Measurements from ENCODE around the gene EEA1. TPM values are rescaled to one million over a fixed set of nuclear protein-coding genes. Genes with fewer than 3 reads are reported as not detected.

EEA1 gene
- total and polyA plus RNA-seq, 10 of the 15 experiments (the other 5 are each of a cell fraction or from before 2014, with no cell fraction given): 5.5 to 40.3 (median 13.5) TPM

DNA sequence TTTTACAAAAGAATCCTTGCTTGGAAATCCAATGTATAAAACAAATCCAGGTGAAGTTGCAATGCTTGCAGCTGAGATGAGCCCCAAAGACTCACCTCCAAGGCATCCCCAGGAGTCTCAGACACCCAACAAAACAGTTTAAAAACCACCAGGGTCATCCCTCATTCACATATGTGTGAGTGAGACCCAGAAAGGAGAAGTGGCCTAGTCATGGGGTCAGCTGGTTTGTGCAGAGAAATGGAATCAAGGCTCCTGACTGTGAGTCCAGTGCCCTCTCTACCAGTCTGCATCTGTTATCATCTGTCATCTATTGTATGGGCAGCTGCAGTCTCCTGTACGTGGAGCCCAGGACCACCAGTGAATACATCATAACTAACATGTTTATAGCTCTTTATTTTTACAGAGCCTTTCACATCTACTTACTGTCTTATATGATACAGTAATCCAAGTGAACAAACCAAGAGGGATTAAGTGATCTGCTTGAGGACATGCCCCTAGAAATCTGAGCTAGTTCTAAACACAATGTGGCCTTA is 199.3 kb downstream of the EEA1 start:
- intact Hi-C loops (cut with micrococcal nuclease; ENCODE audit: unreplicated experiment) (no loop called here), in situ Hi-C loops (cut with MboI) (no loop called here)
- SMC1A ChIA-PET (ENCODE audit: uncharacterized antibody, unreplicated experiment): interaction anchor here (0.9 to 1.6 kb wide), 4 partner anchors 22 to 1348 kb away, joined by 3 to 4 read pairs (median 3); no protein-coding TSS in a partner anchor
- no peak for FAIRE-seq
- TF ChIP-seq, protein P1, sequence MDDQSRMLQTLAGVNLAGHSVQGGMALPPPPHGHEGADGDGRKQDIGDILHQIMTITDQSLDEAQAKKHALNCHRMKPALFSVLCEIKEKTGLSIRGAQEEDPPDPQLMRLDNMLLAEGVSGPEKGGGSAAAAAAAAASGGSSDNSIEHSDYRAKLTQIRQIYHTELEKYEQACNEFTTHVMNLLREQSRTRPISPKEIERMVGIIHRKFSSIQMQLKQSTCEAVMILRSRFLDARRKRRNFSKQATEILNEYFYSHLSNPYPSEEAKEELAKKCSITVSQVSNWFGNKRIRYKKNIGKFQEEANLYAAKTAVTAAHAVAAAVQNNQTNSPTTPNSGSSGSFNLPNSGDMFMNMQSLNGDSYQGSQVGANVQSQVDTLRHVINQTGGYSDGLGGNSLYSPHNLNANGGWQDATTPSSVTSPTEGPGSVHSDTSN (IDR thresholded peaks at IDR 0.05; ENCODE audit: insufficient replicate concordance, low read depth, low read length): no peak
- peak; percentile 81 for TF ChIP-seq SPI1 (IDR thresholded peaks at IDR 0.05; ENCODE audit: borderline replicate concordance, insufficient read depth, low read depth, low read length)
- no peak overlapping the region for H3K4me3 ChIP-seq
- no peaks in the 10 kb centered on the region for H3K4me1 ChIP-seq (ENCODE audit: control insufficient read depth, insufficient read depth, low read length)
- CTCF ChIA-PET: interaction anchor here (1.3 to 1.7 kb wide), 2 partner anchors 39 to 1348 kb away, joined by 4 to 5 read pairs; no protein-coding TSS in a partner anchor
- DNase-seq (ENCODE audit: low read depth, low spot score): no peak
- peak; percentile 79 for ATAC-seq
- no peaks in the 10 kb centered on the region for H3K27me3 ChIP-seq (replicated peaks in 1 of 2; ENCODE audit: control insufficient read depth in 2 of 2, insufficient read depth in 2 of 2, low read length in 1 of 2)
- no TSS peak for BruUV-seq (replicated peaks)
- H3K79me2 ChIP-seq (ENCODE audit: control insufficient read depth, insufficient read depth, low read length): no peaks in the 10 kb centered on the region
- no peaks in the 10 kb centered on the region for H3K9me3 ChIP-seq (replicated peaks; ENCODE audit: control insufficient read depth, insufficient read depth, low read length)
- no peak overlapping the region for H2AFZ ChIP-seq (ENCODE audit: control insufficient read depth, low read depth, low read length)
- no peaks in the 10 kb centered on the region for H4K20me1 ChIP-seq (ENCODE audit: control insufficient read depth, insufficient read depth)
- 95% methylated on average over 1 of the region's 1 CpG for WGBS (ENCODE audit: insufficient coverage, insufficient replicate concordance, low lambda C conversion rate, missing lambda C conversion rate)
- no peak overlapping the region for H3K9ac ChIP-seq (ENCODE audit: control insufficient read depth, insufficient read depth, low read length)
- H3K4me2 ChIP-seq (ENCODE audit: control insufficient read depth, insufficient read depth): no peak overlapping the region
- H3K36me3 ChIP-seq (ENCODE audit: control insufficient read depth in 2 of 2, insufficient read depth in 2 of 2, low read length in 1 of 2): no peaks in the 10 kb centered on the region
- POLR2A ChIA-PET: no interaction called here
- H3K27ac ChIP-seq (ENCODE audit: control insufficient read depth, insufficient read depth): no peak overlapping the region
- RAD21 ChIA-PET (ENCODE audit: unreplicated experiment): interaction anchor here (0.5 kb wide), 2 partner anchors 840 to 1415 kb away, joined by 3 read pairs; no protein-coding TSS in a partner anchor

DNA sequence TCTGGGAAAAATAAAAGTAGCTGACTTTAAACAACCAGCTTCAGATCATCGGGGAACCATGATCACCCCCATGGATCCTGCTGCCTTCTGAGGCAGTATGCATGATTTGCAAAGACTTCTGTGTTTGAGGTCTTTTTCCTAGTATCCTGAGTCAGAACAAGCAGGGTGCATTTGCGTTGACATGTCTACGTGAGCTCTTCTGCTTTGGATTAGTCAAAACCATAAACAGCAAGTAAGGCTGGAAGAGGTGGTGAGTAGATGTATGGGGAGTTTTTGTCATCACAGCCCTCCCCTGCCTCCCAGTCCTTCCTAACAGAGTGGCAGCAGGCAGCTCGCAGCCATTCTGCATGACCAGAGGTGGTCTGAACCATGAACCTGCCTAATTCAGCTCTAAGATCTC is 202.2 kb downstream of the EEA1 start:
- SMC1A ChIA-PET (ENCODE audit: uncharacterized antibody, unreplicated experiment): interaction anchor here (0.8 to 0.9 kb wide), 2 partner anchors 9 to 144 kb away, joined by 3 to 4 read pairs; no protein-coding TSS in a partner anchor
- RAD21 ChIA-PET (ENCODE audit: unreplicated experiment): no interaction called here

More for the DNA sequence above, 202.2 kb downstream of the EEA1 start:
- Histone ChIP-seq H3K4me3 (no peak overlapping the region), H3K27me3 (replicated peaks in 1 of 2; ENCODE audit: control insufficient read depth in 2 of 2, insufficient read depth in 2 of 2, low read length in 1 of 2) (no peaks in the 10 kb centered on the region), H3K9ac (ENCODE audit: control insufficient read depth, insufficient read depth, low read length) (no peak overlapping the region), H3K36me3 (ENCODE audit: control insufficient read depth in 2 of 2, insufficient read depth in 2 of 2, low read length in 1 of 2) (no peaks in the 10 kb centered on the region), H3K4me2 (ENCODE audit: control insufficient read depth, insufficient read depth) (no peak overlapping the region), H3K4me1 (ENCODE audit: control insufficient read depth, insufficient read depth, low read length) (no peaks in the 10 kb centered on the region), H3K27ac (ENCODE audit: control insufficient read depth, insufficient read depth) (no peak overlapping the region), H2AFZ (ENCODE audit: control insufficient read depth, low read depth, low read length) (no peak overlapping the region), H3K79me2 (ENCODE audit: control insufficient read depth, insufficient read depth, low read length) (no peaks in the 10 kb centered on the region), H4K20me1 (ENCODE audit: control insufficient read depth, insufficient read depth) (no peaks in the 10 kb centered on the region), H3K9me3 (replicated peaks; ENCODE audit: control insufficient read depth, insufficient read depth, low read length) (peaks cover 2% of the 10 kb centered on the region)
- intact Hi-C loops (cut with micrococcal nuclease; ENCODE audit: unreplicated experiment) (no loop called here), in situ Hi-C loops (cut with MboI) (no loop called here)
- no TSS peak for BruUV-seq (replicated peaks)
- ChIA-PET CTCF (interaction anchor here (0.9 to 1.1 kb wide), 2 partner anchors 9 to 915 kb away, joined by 3 to 4 read pairs; no protein-coding TSS in a partner anchor), POLR2A (no interaction called here)
- ATAC-seq: no peak
- no peak for FAIRE-seq
- WGBS (ENCODE audit: insufficient coverage, insufficient replicate concordance, low lambda C conversion rate, missing lambda C conversion rate): 0% methylated on average over 4 of the region's 4 CpGs
- DNase-seq (ENCODE audit: low read depth, low spot score): no peak
- TF ChIP-seq ZNF384 (IDR thresholded peaks at IDR 0.05; ENCODE audit: borderline replicate concordance, low read depth, low read length) (no peak), NFIC (IDR thresholded peaks at IDR 0.05; ENCODE audit: low read depth, low read length) (no peak)
